Raji (cell line): ENCODE results near the gene KCNG2.

Experiments used
- POLR2A ChIP-seq: IDR thresholded peaks from 2 replicates; pipeline ENCODE4 v1.6.1; 2011; ENCODE audit warnings: low read depth, low read length, control low read depth; ENCODE audit not compliant: insufficient read depth

The KCNG2 gene

DNA sequence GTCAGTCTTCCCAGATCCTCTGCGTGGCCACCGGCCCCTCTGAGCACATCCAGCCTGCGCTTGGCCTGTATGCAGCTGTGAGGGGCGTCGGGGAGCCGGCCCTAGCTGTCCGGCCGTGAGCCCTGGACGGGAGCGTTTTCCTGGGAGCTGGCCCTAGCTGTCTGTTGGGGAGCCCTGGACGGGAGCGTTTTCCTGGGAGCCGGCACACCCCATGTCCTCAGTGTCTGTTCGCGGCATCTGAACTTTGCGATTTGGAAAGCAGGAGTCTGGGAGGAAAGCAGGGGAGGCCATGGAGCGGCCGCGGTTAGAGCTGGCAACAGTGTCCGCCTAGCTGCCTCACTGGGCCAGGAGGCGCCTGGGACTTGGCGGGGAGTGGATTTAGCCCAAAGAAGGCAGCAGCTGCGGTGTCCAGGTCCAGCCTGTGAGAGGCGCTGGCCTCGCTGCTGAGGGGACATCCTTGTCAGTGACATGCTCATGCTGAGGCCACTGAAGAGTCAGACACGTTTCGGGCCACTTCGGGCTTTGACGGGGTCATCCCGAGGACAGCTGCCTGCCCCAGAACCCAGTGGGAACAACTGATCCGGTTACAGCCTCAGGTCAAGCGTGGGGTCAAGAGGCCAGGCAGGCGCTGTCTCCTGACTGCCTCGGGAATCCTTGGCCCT is 75.8 kb downstream of the KCNG2 start:
- no peak for TF ChIP-seq POLR2A

GRCh38 chr18:79874553-79875530 is 77.1 kb downstream of the KCNG2 start:
- TF ChIP-seq POLR2A: no peak

- no peak for TF ChIP-seq POLR2A
These were observed 77.8 kb downstream of the KCNG2 start for GRCh38 chr18:79875531-79875919.

DNA sequence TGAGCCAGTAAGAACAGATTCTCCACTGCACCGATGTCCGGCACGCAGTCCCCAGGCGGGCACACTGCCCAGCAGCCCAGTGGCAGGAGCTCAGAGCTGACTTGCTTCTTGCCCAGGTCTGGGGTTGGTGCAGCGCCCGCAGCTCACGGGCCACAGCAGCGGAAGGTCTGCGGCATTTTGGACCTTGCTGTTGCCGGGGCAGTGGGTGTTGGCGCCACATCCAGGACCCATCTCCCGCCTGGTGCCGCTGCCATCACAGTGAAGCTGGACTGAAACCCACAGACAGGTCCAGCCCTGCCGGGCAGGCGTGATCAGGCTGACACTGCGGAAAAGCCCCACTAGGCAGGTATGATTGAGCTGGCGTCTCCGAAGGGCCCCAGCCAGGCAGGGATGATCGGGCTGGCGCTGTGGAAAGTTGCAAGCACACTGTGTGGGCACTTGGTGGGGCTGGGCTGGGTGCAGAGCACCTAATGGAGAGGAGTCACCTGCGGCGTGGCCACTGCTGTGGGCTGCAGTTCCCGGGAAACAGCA is 78.3 kb downstream of the KCNG2 start:
- TF ChIP-seq POLR2A: no peak

DNA sequence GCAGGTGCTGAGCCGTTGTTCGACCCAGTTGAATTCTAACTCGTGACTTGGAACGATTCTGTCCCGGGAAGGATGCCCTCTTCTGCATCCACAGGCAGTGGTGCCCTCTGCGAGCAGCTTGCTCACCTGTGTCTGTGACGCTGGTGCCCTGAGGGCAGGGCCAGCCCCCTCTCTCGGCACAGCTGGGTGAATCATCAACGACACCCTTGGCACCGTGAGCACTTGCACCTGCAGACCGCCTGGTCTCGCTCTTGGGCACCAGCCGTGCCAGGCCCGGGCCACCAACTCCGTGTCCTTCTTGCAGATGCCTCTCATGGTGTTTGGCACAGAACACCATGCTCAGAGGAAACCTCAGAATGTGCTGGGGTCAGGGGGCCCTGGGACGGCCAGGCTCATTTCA is 78.8 kb downstream of the KCNG2 start:
- no peak for TF ChIP-seq POLR2A

GRCh38 chr18:79877163-79878091 is 79.7 kb downstream of the KCNG2 start:
- TF ChIP-seq POLR2A: no peak

DNA sequence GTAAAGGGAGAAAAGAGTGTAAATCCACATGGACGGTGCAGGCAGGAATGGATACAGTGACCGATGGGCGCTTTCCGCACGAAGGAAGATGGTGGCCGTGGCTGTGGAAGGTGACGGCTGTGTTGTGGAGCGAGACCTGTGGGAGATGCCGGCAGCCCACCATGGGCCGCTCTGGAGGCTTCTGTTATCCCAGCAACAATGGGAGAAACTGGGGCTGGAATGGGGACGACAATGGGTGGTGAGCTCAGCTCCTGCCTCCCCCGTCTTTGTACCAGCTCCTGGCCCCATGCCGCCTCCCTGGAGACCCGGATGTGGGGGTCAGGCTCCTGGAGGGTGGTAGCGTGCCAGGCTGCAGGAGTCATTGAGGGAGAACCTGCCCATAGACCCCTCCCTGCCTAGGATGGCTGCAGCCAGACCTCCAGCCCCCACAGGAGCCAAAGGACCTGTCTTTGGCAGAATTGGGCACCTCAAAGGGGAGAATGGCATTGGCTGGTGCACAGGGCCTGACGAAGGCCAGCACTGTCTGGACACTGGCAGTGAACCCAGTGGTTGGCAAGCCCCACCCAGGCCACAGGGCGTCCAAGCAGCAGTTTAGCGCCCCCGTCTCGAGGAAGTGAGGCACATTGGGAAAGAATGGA is 81.1 kb downstream of the KCNG2 start:
- TF ChIP-seq POLR2A: no peak

DNA sequence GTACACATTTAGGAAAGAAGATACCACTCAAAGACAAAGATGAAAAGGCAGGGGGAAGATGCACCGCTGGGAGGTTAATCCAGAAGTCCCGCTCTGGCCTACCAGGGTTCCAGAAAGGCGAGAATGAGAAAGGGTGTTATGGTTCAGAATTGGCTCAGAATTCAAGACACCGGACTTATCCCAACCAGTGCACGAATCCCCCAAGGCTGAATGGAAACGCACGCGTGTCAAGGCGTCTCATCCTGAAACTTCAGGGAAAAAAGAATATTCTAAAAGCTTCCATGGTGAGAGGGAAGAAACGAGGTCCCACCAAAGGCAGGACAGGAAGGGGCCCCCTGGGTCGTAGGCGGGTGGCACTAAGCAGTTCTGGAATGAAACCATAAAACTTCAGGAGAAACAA is 81.8 kb downstream of the KCNG2 start:
- no peak for TF ChIP-seq POLR2A

DNA sequence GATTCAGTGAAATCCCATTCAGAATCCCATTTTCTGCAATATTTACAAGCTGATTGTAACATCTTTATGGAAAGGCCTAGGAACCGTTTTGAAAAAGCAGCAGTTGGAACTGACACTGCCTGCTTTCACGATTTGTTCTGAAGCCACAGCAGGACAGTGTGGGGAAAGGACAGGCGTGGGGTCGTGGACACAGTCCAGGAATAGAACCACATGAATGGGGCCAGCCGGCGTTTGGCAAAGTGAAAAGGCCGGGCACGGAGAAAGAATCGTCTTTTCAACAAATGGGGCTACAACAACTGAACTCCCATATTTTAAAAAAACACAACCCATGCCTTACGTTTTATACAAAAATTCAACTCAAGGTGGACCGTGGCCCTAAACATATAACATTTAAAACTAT is 84.0 kb downstream of the KCNG2 start:
- TF ChIP-seq POLR2A: no peak

- no peak for TF ChIP-seq POLR2A
These were observed 84.9 kb downstream of the KCNG2 start for GRCh38 chr18:79882522-79883241.

DNA sequence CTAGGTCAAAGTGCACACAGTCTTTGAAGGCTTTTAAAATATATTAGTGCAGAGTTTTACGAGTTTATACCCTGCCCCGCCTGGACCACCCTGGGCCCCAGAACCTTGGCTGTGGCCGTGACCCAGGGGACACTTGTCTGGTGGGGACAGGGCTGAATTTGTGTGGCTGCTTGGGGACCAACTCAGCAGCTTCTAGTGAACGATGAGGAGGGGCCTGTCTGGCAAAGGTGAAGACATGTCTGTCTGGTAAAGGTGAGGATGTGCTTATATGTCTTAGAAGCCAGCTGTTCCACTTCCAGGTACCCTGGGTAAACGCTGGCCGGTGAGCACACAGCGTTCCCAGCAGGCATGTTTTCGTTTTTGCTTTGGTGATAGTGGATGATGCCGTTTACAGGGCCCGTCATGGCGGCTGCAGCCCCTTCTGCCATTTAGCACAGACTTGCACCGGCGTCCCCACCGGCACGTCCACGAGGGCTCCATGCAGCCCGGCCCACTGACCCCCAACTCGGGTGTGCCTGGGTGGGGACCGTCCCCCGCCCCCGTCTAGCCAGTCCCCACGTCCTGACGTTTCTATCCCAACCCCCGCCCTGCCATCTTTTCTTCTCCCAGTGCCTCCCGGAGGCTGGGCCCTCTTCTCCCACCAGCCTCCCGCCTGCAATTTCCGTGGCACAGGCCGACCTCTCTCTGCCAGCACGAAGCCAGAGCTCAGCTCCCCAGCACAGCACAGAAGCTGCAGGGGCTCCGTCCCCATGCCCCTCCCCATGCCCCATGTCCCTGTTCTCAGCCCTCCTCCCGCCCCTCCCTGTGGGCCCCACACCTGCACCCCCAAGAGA is 85.9 kb downstream of the KCNG2 start:
- no peak for TF ChIP-seq POLR2A

DNA sequence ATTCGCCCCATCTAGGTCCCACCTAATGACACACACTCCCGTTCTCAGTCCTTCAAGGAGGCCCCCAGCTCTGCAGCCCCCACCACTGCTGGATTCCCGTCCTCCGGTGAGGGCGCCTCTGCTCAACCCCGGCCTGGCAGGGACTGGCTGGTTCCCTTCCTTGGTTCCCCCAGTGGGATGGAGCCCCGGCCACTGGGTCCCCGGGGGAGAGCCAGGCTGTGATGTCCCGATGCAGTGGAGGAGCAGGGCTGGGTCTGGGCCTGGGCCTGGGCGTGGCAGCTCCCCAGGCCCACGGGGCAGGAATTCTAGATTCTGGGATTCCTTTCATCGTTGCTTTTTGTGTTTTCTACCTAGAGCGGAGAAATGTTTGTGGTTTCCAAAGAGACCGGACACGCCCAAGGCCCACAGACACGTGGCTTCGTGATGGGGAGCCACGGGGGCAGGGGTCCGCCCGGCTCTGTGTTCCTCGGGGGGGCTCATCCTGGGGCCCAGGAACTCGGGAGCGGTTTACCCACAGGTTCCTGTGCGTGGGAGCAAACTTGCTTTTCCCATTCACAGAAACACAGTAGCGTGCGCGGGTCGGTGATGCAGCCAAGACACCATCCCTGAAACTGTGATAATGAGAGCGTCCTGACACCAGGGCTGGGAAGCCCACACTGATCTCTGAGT is 86.7 kb downstream of the KCNG2 start:
- no peak for TF ChIP-seq POLR2A
